Measurements from ENCODE around the gene IPO7.

GRCh38 chr11:9386086-9386485, 1.6 kb downstream of the IPO7 start:
- TF ChIP-seq, protein P1, sequence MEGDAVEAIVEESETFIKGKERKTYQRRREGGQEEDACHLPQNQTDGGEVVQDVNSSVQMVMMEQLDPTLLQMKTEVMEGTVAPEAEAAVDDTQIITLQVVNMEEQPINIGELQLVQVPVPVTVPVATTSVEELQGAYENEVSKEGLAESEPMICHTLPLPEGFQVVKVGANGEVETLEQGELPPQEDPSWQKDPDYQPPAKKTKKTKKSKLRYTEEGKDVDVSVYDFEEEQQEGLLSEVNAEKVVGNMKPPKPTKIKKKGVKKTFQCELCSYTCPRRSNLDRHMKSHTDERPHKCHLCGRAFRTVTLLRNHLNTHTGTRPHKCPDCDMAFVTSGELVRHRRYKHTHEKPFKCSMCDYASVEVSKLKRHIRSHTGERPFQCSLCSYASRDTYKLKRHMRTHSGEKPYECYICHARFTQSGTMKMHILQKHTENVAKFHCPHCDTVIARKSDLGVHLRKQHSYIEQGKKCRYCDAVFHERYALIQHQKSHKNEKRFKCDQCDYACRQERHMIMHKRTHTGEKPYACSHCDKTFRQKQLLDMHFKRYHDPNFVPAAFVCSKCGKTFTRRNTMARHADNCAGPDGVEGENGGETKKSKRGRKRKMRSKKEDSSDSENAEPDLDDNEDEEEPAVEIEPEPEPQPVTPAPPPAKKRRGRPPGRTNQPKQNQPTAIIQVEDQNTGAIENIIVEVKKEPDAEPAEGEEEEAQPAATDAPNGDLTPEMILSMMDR (conservative IDR thresholded peaks at IDR 0.05), result no peak
- TF ChIP-seq EZH2 (IDR thresholded peaks at IDR 0.05; ENCODE audit: low read depth), result no peak
